ENCODE data around the gene PPP2R5B.

The PPP2R5B gene

GRCh38 chr11:64923944-64924909 is at the start of gene PPP2R5B:
TSS of gene PPP2R5B (plus strand) at chr11:64924689. CDS start at chr11:64925735, 1,046 bp downstream.
- peak; percentile 77 to 87 for DNase-seq (ENCODE audit: low read depth in 2 of 2)

- no peak for DNase-seq (ENCODE audit: low read depth in 2 of 2)
These were observed 48.9 kb upstream of the PPP2R5B start for GRCh38 chr11:64875369-64876228.

- DNase-seq (ENCODE audit: low read depth in 2 of 2) = no peak
These were observed 48.2 kb upstream of the PPP2R5B start for GRCh38 chr11:64876229-64876750.

- no peak for DNase-seq (ENCODE audit: low read depth in 2 of 2)
These were observed 47.6 kb upstream of the PPP2R5B start for GRCh38 chr11:64876835-64877341.

- DNase-seq (ENCODE audit: low read depth in 2 of 2) = no peak
These were observed 46.9 kb upstream of the PPP2R5B start for GRCh38 chr11:64877390-64878222.

GRCh38 chr11:64878223-64878493 is 46.3 kb upstream of the PPP2R5B start:
- no peak for DNase-seq (ENCODE audit: low read depth in 2 of 2)

GRCh38 chr11:64878494-64879243 is 45.8 kb upstream of the PPP2R5B start, which contains the start of gene EHD1:
TSS of gene EHD1 (minus strand) at chr11:64878621. CDS start at chr11:64878464, 157 bp downstream.
- DNase-seq (ENCODE audit: low read depth in 2 of 2) = peak; percentile 100

- DNase-seq (ENCODE audit: low read depth in 2 of 2) = no peak
These were observed 45.1 kb upstream of the PPP2R5B start for GRCh38 chr11:64879244-64879900.

- no peak for DNase-seq (ENCODE audit: low read depth in 2 of 2)
These were observed 44.1 kb upstream of the PPP2R5B start for GRCh38 chr11:64880240-64881001.

GRCh38 chr11:64881476-64881875 is 43.0 kb upstream of the PPP2R5B start:
- DNase-seq (ENCODE audit: low read depth in 2 of 2) = no peak

GRCh38 chr11:64882243-64882642 is 42.2 kb upstream of the PPP2R5B start:
- no peak for DNase-seq (ENCODE audit: low read depth in 2 of 2)

GRCh38 chr11:64883575-64883974 is 40.9 kb upstream of the PPP2R5B start:
- DNase-seq (ENCODE audit: low read depth in 2 of 2) = no peak

- DNase-seq (ENCODE audit: low read depth in 2 of 2) = no peak
These were observed 40.5 kb upstream of the PPP2R5B start for GRCh38 chr11:64884019-64884418.

GRCh38 chr11:64885367-64886286 is 38.9 kb upstream of the PPP2R5B start:
- no peak for DNase-seq (ENCODE audit: low read depth in 2 of 2)

GRCh38 chr11:64887234-64887756 is 37.2 kb upstream of the PPP2R5B start:
- no peak for DNase-seq (ENCODE audit: low read depth in 2 of 2)

- DNase-seq (ENCODE audit: low read depth in 2 of 2) = peak; percentile 77 to 90
These were observed 36.6 kb upstream of the PPP2R5B start for GRCh38 chr11:64887757-64888405.

GRCh38 chr11:64888406-64888728 is 36.1 kb upstream of the PPP2R5B start:
- DNase-seq (ENCODE audit: low read depth in 2 of 2) = no peak
